Progenitor cell of endocrine pancreas (in vitro differentiated cells): ENCODE measurements around the gene ALG8. TPM values are rescaled to one million over a fixed set of nuclear protein-coding genes. Genes with fewer than 3 reads are reported as not detected.
A peak's percentile ranks its signal among the peaks of the same experiment; 100 is the strongest.
"Not testable (repeated sequence)": the region's sequence is repeated elsewhere in the genome, so short reads cannot be mapped to it uniquely, and the experiment has no call there.

Source experiments
- DNase-seq: peaks from one replicate; pipeline ENCODE4 v3.0.0; 2021; ENCODE audit warnings: low spot score; ENCODE audit not compliant: unreplicated experiment
- H3K27ac Mint-ChIP-seq: 2 replicates; pipeline ENCODE4 v1.8.0; 2021; ENCODE audit warnings: mild to moderate bottlenecking, moderate library complexity, mixed read lengths
- H3K27me3 Mint-ChIP-seq: 2 replicates; pipeline ENCODE4 v1.8.0; 2021; ENCODE audit warnings: mixed read lengths
- H3K36me3 Mint-ChIP-seq: 2 replicates; pipeline ENCODE4 v1.8.0; 2022; ENCODE audit warnings: mixed read lengths; ENCODE audit not compliant: insufficient read depth
- H3K4me1 Mint-ChIP-seq: 2 replicates; pipeline ENCODE4 v1.8.0; 2021; ENCODE audit warnings: low read depth, mixed read lengths
- H3K4me3 Mint-ChIP-seq: 2 replicates; pipeline ENCODE4 v1.8.0; 2021; ENCODE audit warnings: low read depth, mild to moderate bottlenecking, moderate library complexity, mixed read lengths
- H3K9me3 Mint-ChIP-seq: 2 replicates; pipeline ENCODE4 v1.8.0; 2021; ENCODE audit warnings: low read depth, mixed read lengths
- total RNA-seq: library from RNA; stranded (reverse); gene quantifications from 2 replicates; pipeline ENCODE4 v1.2.1, GENCODE V29; 2021
- TF ChIP-seq, protein P1 (sequence below): fragments of 200-600 bp; sonication (generic); IDR thresholded peaks from one replicate; pipeline ENCODE4 v1.5.0; 2021; ENCODE audit warnings: antibody characterized with exemption, mild to moderate bottlenecking; ENCODE audit not compliant: unreplicated experiment

The ALG8 gene
- total RNA-seq, 1 donor from 2014 or later = 60.4 TPM

- H3K4me3 Mint-ChIP-seq = peak within 1 kb of the TSS; percentile 90
- H3K27me3 Mint-ChIP-seq = peaks cover 4% of the 10 kb centered on the region
- H3K27ac Mint-ChIP-seq = peak within 1 kb of the TSS; percentile 97
- peak; percentile 51 for DNase-seq
- peaks cover 7% of the 10 kb centered on the region for H3K36me3 Mint-ChIP-seq
- TF ChIP-seq, protein P1, sequence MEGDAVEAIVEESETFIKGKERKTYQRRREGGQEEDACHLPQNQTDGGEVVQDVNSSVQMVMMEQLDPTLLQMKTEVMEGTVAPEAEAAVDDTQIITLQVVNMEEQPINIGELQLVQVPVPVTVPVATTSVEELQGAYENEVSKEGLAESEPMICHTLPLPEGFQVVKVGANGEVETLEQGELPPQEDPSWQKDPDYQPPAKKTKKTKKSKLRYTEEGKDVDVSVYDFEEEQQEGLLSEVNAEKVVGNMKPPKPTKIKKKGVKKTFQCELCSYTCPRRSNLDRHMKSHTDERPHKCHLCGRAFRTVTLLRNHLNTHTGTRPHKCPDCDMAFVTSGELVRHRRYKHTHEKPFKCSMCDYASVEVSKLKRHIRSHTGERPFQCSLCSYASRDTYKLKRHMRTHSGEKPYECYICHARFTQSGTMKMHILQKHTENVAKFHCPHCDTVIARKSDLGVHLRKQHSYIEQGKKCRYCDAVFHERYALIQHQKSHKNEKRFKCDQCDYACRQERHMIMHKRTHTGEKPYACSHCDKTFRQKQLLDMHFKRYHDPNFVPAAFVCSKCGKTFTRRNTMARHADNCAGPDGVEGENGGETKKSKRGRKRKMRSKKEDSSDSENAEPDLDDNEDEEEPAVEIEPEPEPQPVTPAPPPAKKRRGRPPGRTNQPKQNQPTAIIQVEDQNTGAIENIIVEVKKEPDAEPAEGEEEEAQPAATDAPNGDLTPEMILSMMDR = peak; percentile 10
- peaks cover 19% of the 10 kb centered on the region for H3K4me1 Mint-ChIP-seq
- peaks cover 3% of the 10 kb centered on the region for H3K9me3 Mint-ChIP-seq
Observed at GRCh38 chr11:78079232-78080083, 60.0 kb downstream of the ALG8 start, which contains the start of gene NDUFC2. Gene NDUFC2 (minus strand): TSS chr11:78079862. CDS start chr11:78079744, 118 bp downstream.

- TF ChIP-seq, protein P1 = no peak
- peaks cover 3% of the 10 kb centered on the region for H3K9me3 Mint-ChIP-seq
- peaks cover 19% of the 10 kb centered on the region for H3K4me1 Mint-ChIP-seq
- peaks cover 7% of the 10 kb centered on the region for H3K36me3 Mint-ChIP-seq
- DNase-seq = no peak
- peak overlapping the region; percentile 97 for H3K27ac Mint-ChIP-seq
- H3K4me3 Mint-ChIP-seq = peak overlapping the region; percentile 90
- peaks cover 4% of the 10 kb centered on the region for H3K27me3 Mint-ChIP-seq
Observed at GRCh38 chr11:78078218-78079167, 60.9 kb downstream of the ALG8 start.

GRCh38 chr11:78077592-78077991 lies 61.8 kb downstream of the ALG8 start:
- H3K4me1 Mint-ChIP-seq = peaks cover 19% of the 10 kb centered on the region
- H3K9me3 Mint-ChIP-seq, DNase-seq, H3K27me3 Mint-ChIP-seq, H3K36me3 Mint-ChIP-seq, H3K27ac Mint-ChIP-seq: not testable (repeated sequence)
- H3K4me3 Mint-ChIP-seq = peak overlapping the region; percentile 90

DNA sequence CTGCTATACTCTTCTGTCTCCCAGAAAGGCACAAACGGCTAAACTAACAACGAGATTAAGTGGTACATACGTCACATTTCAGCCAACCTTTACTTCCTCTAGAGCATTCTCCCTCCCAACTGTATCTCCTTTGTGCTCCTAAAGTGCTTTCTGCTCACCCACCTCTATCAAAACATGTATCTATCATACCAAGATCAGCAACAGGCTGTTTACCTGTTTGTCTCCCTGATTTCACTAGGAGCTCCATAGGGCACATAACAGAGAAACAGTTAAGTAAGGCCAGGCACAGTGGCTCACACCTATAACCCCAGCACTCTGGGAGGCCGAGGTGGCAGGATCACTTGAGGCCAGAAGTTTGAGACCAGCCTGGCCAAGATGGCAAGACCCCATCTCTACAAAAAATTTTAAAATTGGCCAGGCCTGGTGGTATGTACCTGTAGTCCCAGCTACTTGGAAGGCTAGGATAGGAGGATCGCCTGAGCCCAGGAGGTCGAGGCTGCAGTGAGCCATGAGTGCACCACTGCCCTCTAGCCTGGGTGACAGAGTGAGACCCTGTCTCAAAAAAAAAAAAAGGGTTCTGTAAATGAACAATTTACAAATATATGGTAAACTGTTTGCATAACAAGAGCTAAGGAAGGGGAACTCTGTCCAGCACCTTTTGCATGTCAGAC lies 62.6 kb downstream of the ALG8 start:
- Mint-ChIP-seq H3K27me3 (peaks cover 3% of the 10 kb centered on the region), H3K27ac (no peak overlapping the region), H3K4me3 (no peak overlapping the region), H3K36me3 (peaks cover 12% of the 10 kb centered on the region), H3K4me1 (peaks cover 19% of the 10 kb centered on the region), H3K9me3 (peaks cover 3% of the 10 kb centered on the region)
- DNase-seq = no peak
- TF ChIP-seq, protein P1 = no peak

- no peak for DNase-seq
- peaks cover 16% of the 10 kb centered on the region for H3K36me3 Mint-ChIP-seq
- H3K9me3 Mint-ChIP-seq = no peaks in the 10 kb centered on the region
- H3K4me3 Mint-ChIP-seq = no peak overlapping the region
- TF ChIP-seq, protein P1 = no peak
- H3K4me1 Mint-ChIP-seq = peaks cover 19% of the 10 kb centered on the region
- H3K27ac Mint-ChIP-seq = no peak overlapping the region
- no peaks in the 10 kb centered on the region for H3K27me3 Mint-ChIP-seq
Observed at GRCh38 chr11:78074756-78075155, 64.7 kb downstream of the ALG8 start.
